NCI-H2081 (cell line): ENCODE measurements around the gene LSM3.

ENCODE experiments used
- DNase-seq, 2 experiments: peaks; one replicate each; lab custom pipeline; 2025; lab: John Stamatoyannopoulos, UW

The LSM3 gene

DNA sequence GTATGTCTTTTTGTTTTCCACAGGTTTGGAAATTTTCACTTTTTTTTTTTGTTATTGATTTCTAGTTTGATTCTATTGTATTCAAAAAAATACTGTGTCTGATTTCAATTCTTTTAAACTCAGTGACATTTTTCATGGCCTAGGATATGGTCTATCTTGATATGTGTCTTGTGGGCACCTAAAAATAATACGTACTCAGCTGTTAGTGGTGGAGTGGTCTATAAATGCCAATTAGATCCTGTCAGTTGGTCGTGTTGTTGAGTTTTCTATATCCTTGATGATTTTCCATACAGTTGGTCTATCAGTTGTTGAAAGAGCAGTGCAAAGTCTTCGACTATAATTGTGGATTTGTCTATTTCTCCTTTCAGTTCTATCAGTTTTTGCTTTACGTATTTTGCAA is 61.7 kb downstream of the LSM3 start:
- DNase-seq = no peak

DNA sequence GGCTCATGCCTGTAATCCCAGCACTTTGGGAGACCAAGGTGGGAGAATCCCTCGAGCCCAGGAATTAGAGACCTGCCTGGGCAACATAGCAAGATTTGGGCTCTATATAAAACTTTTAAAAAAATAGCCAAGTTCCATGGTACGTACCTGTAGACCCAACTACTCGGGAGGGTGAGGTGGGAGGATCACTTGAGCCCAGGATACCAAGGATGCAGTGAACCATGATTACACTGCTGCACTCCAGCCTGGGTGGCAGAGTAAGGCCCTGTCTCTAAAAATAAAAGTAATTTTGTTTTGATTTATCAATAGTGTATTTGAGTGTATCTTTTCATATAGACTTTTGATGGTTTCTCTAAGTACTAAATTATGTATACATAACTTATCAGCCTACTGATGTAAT is 63.1 kb downstream of the LSM3 start:
- no peak for DNase-seq

DNA sequence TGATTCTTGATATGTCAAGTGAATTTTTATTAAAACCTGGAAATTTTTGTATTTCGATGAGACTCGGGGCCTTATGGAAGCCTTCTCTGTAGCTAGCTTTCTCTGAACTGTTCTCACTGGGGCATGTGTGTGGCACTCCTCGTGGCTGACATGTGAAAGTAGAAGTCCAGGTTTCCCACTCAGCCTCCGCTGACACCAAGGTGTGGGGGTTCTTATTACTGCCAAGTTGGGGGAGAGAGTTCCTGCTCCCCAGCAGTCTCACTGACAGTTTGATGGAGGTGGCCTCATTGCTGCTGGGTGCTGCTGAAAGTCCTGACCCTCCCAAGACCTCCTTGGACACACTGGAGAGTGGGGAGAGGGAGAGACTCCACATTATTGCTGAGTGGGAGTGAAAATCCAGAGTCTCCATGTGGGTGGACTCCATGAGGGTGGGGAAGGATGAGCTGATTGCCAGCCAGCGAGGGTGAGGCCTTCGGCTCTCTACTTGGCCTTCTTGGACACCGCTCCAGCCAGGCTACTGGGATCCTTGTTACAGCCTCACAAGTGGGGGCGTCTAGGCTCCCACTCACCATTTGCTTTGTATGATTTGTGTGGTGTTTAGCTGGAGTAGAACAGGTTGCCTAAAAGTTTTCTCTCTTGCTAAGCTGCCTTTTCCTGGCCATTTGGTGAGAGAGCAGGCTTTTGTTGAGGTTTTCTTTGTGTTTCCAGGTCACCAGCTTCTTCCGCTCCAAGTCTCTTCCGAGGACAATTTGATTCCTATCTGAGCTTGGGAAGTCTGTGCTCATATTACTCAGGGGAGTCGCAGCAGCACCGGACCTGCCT is 64.1 kb downstream of the LSM3 start:
- no peak for DNase-seq

DNA sequence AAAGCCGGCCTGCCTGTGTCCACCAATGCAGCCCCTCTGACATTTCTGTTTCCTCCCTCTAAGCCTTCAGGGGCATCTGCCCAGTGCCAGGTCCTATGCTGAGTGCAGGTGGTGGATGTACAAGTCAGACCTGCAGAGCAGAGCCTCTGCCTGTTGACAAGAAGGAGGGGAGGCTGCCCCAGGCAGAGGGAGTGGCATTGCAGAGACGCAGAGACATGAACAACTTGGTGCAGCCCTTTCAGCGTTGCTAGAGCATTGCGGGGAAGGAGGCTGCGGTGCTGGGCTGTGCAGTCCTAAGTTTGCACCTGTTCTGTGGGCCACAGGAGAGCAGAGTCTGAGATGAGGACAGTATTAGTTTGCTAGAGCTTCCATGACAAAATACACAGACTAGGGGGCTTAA is 65.2 kb downstream of the LSM3 start:
- no peak for DNase-seq

DNA sequence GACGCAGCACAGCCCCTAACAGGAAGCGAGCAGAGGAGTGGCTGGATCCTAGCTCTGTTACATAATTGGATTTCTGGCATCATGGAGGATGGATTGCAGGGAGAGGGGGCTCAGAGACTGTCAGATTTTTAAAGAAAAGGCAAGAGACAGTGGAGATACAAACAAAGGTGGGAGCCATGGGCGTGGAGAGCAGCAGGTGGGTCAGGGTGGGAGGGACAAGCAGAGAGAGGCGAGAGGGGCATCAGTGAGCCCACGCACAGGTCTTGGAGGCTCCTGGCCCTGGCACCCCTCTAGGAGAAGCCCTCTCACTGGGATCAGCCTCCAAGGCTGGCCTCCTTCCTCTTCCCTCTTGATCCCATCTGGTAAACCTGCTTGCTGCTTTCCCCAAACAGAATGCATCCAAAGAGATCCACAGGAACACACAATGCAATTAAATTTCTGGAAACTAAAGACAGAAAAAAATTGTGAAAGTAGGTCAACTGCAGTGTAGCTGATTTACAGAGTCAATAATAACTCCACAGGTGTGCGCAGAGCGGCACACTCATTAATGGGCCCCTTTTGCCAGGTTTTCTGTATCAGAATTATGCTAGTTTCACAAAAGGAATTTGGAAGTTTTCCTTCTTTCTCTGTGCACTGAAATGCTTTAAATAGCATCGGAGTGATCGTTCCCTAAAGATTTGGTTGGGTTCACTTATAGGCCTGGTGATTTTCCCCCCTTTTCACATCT is 66.1 kb downstream of the LSM3 start:
- DNase-seq = no peak

DNA sequence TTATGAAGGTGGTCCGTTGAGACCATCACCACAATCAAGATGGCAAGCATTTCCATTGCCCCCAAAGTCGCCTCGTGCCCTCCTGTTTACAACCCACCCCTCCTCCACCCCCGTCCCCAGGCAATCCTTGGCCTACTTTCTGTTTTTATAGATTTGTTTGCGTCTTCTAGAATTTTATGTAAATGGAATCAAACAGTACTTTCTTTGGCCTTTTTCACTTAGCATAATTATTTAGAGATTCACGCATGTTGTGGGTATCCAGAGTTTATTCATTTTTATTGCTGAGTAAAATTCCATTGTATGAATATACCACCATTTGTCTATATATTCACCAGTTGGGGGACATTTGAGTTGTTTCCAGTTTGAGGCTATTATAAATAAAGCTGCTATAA is 66.6 kb downstream of the LSM3 start:
- no peak for DNase-seq

DNA sequence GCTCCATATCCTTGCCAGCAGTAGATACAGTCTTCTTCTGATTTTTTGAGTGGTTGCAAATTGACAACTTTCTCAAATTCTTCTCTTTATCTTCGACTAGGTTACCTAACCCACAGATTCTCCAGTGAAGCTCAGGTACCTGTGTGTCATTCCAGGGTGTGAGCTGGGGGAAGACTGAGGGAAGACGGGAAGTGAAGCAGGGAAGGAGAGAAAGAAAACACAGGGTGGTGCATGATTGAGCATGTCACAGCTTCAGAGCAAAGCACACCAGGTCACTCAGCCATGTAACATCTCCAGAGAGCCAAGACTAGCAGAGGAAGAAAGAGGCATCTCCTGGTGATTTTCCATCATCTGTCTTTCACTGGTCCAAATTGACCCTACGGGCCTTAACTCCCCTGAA is 67.2 kb downstream of the LSM3 start:
- no peak for DNase-seq

DNA sequence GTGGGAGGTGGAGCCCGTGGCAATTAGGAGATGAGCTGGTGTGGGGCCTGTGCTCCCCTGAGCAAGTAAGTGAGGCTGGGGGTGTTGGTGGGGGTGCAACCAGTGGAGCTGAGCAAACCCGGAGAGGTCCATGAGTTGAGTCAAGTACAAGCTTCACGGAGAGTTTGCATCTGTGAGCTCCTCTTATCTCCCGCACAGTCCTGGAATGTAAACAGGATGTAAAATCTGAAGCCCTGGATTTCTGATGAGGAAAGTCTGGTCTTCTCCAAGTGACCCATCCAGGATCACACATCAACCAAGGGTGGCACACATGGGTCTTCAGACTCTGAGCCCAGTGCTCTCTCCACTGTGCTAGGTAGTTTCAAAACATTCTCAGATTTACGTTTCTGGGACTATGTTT is 67.8 kb downstream of the LSM3 start:
- DNase-seq = no peak

DNA sequence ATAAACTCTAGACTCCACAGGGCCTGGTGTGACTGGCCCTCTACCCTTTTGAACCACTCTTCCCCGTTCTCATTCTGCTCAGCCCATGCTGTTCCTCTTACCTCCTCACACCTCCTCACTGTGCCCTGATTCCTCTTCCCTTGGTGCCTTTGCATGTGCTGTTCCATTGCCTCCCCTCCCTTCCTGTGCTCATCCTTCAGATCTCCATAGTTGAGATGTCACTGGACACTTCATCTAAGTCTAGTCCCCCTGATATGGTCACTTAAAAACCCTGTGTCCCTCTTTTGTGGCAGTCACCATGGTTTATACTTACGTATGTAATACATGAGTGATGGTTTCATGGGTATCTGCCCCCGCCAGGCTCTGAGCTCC is 69.8 kb downstream of the LSM3 start:
- DNase-seq = no peak

DNA sequence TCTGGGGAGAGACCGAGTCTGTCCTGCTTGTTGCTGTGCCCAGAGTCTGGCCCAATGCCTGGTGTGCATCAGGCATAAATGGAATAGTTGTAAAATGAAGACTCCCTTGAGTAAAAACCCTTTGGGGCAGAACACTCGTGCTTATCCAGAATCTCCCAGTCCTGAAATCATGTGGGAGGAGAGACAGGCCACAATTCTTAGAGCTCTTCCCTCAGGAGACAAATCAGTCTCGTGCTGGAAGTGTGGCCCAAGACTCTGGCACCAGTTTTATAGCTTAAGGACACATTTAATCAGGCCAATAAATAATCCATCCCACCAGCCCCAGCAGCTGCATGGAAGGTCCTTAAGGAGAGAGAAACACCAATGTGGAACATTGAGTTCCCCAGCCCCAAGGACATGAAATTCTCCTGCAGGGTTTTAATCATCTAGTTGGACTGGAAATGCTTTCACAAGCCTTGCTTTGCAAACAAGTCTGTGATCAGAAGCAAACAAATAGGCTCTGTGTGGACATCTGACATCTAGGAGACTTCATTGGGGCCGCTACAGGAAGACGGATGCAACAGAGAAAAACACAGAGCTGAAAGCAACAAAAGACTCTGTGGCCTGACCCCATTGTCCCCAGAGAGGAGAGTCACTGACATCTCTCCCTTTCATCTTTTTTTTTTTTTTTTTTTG is 70.4 kb downstream of the LSM3 start:
- DNase-seq = no peak
